Ishikawa (cell line): Measurements from ENCODE around the gene PPFIA4.

ENCODE experiments used
- CEBPB ChIP-seq: IDR thresholded peaks from 2 replicates; pipeline ENCODE4 v1.6.1; 2012
- CREB1 ChIP-seq: IDR thresholded peaks from 2 replicates; pipeline ENCODE4 v1.6.1; 2012; ENCODE audit warnings: low read depth
- EGR1 ChIP-seq: IDR thresholded peaks from 2 replicates; pipeline ENCODE4 v1.6.1; 2012
- EP300 ChIP-seq: IDR thresholded peaks from 2 replicates; pipeline ENCODE4 v1.6.1; 2012; ENCODE audit warnings: borderline replicate concordance
- FOXM1 ChIP-seq: IDR thresholded peaks from 2 replicates; pipeline ENCODE4 v1.6.1; 2012; ENCODE audit warnings: low read depth, borderline replicate concordance
- NFIC ChIP-seq: IDR thresholded peaks from 2 replicates; pipeline ENCODE4 v1.6.1; 2012
- TAF1 ChIP-seq: IDR thresholded peaks from 2 replicates; pipeline ENCODE4 v1.6.1; 2012; ENCODE audit warnings: low read depth, mild to moderate bottlenecking
- YY1 ChIP-seq: IDR thresholded peaks from 2 replicates; pipeline ENCODE4 v1.6.1; 2012; ENCODE audit warnings: low read depth
- ZBTB7A ChIP-seq: IDR thresholded peaks from 2 replicates; pipeline ENCODE4 v1.6.1; 2012; ENCODE audit warnings: low read depth
- TF ChIP-seq, protein P1 (sequence below): IDR thresholded peaks from 2 replicates; pipeline ENCODE4 v1.6.1; 2012
- TF ChIP-seq, protein P2 (sequence below): IDR thresholded peaks from 2 replicates; pipeline ENCODE4 v1.6.1; 2012
- TF ChIP-seq, protein P3 (sequence below): IDR thresholded peaks from 2 replicates; pipeline ENCODE4 v1.6.1; 2012; ENCODE audit warnings: low read depth, mild to moderate bottlenecking

DNA sequence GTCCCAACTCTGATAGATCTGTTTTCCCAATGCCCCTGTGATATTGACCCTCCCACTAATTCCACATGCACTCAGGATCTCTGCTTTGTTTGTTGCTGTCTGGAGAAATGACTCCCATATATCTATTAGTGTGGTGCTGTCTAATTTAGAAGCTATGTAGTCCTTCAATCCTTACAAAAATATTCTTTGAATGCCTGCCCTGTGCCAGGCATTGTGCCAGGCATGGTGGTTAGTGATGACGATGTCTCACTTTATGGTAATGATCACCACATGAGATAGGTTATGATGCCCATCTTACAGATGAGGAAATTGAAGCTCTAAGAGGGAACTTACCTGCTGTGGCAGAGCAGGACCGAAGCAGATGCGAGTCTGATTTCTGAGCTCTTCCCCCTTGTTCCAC lies 46.6 kb downstream of the PPFIA4 start:
- TF ChIP-seq EGR1 (no peak), EP300 (no peak), ZBTB7A (no peak), NFIC (no peak), YY1 (no peak), FOXM1 (no peak), CEBPB (no peak), TAF1 (no peak), CREB1 (no peak)
- TF ChIP-seq, protein P1, sequence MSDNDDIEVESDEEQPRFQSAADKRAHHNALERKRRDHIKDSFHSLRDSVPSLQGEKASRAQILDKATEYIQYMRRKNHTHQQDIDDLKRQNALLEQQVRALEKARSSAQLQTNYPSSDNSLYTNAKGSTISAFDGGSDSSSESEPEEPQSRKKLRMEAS = no peak
- TF ChIP-seq, protein P2, sequence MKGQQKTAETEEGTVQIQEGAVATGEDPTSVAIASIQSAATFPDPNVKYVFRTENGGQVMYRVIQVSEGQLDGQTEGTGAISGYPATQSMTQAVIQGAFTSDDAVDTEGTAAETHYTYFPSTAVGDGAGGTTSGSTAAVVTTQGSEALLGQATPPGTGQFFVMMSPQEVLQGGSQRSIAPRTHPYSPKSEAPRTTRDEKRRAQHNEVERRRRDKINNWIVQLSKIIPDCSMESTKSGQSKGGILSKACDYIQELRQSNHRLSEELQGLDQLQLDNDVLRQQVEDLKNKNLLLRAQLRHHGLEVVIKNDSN = no peak
- TF ChIP-seq, protein P3, sequence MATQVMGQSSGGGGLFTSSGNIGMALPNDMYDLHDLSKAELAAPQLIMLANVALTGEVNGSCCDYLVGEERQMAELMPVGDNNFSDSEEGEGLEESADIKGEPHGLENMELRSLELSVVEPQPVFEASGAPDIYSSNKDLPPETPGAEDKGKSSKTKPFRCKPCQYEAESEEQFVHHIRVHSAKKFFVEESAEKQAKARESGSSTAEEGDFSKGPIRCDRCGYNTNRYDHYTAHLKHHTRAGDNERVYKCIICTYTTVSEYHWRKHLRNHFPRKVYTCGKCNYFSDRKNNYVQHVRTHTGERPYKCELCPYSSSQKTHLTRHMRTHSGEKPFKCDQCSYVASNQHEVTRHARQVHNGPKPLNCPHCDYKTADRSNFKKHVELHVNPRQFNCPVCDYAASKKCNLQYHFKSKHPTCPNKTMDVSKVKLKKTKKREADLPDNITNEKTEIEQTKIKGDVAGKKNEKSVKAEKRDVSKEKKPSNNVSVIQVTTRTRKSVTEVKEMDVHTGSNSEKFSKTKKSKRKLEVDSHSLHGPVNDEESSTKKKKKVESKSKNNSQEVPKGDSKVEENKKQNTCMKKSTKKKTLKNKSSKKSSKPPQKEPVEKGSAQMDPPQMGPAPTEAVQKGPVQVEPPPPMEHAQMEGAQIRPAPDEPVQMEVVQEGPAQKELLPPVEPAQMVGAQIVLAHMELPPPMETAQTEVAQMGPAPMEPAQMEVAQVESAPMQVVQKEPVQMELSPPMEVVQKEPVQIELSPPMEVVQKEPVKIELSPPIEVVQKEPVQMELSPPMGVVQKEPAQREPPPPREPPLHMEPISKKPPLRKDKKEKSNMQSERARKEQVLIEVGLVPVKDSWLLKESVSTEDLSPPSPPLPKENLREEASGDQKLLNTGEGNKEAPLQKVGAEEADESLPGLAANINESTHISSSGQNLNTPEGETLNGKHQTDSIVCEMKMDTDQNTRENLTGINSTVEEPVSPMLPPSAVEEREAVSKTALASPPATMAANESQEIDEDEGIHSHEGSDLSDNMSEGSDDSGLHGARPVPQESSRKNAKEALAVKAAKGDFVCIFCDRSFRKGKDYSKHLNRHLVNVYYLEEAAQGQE = no peak
